ENCODE results near the gene CDK8. TPM values are rescaled to one million over a fixed set of nuclear protein-coding genes. Genes with fewer than 3 reads are reported as not detected.

Gene CDK8
- total RNA-seq, 4 donors from 2014 or later = 6.7 to 17.9 (median 15.4) TPM

DNA sequence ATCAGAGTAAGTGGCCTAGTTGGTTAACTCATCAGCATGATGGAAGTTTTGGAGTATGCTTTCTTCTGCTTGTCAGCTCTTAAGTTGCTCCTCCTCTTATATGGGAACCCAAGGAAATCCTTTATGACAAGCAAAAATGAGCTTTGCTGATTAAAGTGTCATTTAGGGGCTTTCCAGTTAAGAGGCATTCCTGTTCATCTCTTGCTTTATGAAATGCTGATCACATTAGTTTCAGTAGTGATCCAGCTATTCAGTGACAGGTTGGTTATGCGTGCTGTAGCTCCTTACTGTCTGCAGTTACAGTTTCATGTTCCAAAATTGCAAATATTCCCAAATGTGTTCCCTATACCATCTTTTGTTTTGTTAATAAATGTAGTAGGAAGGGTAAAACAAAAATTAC is 146.6 kb downstream of the CDK8 start:
- Histone ChIP-seq H3K4me1 (no peaks in the 10 kb centered on the region), H3K27me3 (no peaks in the 10 kb centered on the region), H3K27ac (no peak overlapping the region), H3K9me3 (no peaks in the 10 kb centered on the region), H3K36me3 (no peaks in the 10 kb centered on the region), H3K4me3 (no peak overlapping the region)
- intact Hi-C loops (cut with DNase I; ENCODE audit: low total_unique reads) = no loop called here
- TF ChIP-seq, protein P1, sequence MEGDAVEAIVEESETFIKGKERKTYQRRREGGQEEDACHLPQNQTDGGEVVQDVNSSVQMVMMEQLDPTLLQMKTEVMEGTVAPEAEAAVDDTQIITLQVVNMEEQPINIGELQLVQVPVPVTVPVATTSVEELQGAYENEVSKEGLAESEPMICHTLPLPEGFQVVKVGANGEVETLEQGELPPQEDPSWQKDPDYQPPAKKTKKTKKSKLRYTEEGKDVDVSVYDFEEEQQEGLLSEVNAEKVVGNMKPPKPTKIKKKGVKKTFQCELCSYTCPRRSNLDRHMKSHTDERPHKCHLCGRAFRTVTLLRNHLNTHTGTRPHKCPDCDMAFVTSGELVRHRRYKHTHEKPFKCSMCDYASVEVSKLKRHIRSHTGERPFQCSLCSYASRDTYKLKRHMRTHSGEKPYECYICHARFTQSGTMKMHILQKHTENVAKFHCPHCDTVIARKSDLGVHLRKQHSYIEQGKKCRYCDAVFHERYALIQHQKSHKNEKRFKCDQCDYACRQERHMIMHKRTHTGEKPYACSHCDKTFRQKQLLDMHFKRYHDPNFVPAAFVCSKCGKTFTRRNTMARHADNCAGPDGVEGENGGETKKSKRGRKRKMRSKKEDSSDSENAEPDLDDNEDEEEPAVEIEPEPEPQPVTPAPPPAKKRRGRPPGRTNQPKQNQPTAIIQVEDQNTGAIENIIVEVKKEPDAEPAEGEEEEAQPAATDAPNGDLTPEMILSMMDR (IDR thresholded peaks at IDR 0.05) = no peak
- TF ChIP-seq POLR2A (IDR thresholded peaks at IDR 0.05) = no peak
- no peak for DNase-seq

DNA sequence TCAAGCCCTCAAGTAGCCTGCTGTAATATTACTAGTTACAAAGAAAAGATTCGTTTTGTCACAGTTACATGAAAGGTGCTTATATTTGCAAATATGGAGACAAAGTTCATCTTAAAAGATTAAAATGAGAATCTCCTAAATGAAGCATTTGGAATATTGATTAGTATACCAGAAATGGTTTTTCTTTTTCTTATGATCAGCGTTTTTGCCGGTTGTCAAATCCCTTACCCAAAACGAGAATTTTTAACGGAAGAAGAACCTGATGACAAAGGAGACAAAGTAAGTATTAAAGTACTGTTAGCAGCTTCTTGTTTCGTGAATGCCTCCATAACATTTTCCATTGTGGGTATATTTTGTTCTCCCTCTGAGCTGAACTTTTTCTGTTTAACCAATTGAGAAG is 147.1 kb downstream of the CDK8 start:
- no peaks in the 10 kb centered on the region for H3K4me1 ChIP-seq
- intact Hi-C loops (cut with DNase I; ENCODE audit: low total_unique reads) = no loop called here
- no peak overlapping the region for H3K4me3 ChIP-seq
- DNase-seq = no peak
- H3K27ac ChIP-seq = no peak overlapping the region
- H3K36me3 ChIP-seq = no peaks in the 10 kb centered on the region
- no peaks in the 10 kb centered on the region for H3K9me3 ChIP-seq
- TF ChIP-seq POLR2A (IDR thresholded peaks at IDR 0.05) = no peak
- TF ChIP-seq, protein P1 (IDR thresholded peaks at IDR 0.05) = no peak
- H3K27me3 ChIP-seq = no peaks in the 10 kb centered on the region

DNA sequence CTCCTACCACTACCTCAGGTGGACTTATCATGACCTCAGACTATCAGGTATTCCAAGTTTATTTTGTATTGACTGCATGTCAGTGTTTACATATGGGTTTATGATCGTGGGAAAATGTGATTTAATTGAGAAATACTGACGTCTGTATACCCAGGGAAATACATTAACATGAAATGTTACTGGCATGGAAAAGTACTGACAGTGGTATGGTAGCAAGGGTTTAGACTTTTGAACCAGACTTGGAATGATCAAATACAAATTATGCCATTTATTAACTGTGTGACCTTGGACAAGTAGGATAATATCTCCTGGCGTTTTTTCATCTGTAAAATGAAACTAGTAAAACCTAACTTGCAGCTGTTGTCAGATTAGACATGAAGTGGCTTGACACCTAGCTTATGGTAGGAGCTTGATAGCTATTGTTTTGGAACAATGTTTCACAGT is 147.7 kb downstream of the CDK8 start:
- no peak for DNase-seq
- TF ChIP-seq, protein P1 (IDR thresholded peaks at IDR 0.05) = no peak
- no peak for TF ChIP-seq POLR2A (IDR thresholded peaks at IDR 0.05)
- Histone ChIP-seq H3K27ac (no peak overlapping the region), H3K4me3 (no peak overlapping the region), H3K27me3 (no peaks in the 10 kb centered on the region), H3K4me1 (no peaks in the 10 kb centered on the region), H3K9me3 (no peaks in the 10 kb centered on the region), H3K36me3 (no peaks in the 10 kb centered on the region)
- intact Hi-C loops (cut with DNase I; ENCODE audit: low total_unique reads) = no loop called here

DNA sequence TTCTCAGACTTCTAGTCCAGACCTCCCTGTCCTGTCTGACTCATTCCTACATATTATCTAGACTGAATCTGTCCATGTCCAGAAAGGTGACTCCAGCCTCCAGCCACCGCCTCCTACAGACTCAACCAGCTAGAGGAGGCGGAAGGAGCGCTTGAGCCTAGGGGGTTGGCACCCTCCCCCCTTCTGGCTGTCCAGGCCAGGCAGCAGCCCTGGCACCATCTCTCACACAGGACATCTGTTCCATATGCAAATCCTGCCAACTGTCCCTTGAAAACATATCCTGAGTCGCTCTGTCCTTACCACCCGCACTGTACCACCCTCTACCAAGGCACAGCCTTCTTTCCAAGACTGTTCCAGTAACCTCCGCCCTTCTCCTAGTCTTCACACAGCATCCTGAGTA is 152.9 kb downstream of the CDK8 start:
- intact Hi-C loops (cut with DNase I; ENCODE audit: low total_unique reads) = no loop called here
- no peak for TF ChIP-seq POLR2A (IDR thresholded peaks at IDR 0.05)
- TF ChIP-seq, protein P1 (IDR thresholded peaks at IDR 0.05) = no peak

DNA sequence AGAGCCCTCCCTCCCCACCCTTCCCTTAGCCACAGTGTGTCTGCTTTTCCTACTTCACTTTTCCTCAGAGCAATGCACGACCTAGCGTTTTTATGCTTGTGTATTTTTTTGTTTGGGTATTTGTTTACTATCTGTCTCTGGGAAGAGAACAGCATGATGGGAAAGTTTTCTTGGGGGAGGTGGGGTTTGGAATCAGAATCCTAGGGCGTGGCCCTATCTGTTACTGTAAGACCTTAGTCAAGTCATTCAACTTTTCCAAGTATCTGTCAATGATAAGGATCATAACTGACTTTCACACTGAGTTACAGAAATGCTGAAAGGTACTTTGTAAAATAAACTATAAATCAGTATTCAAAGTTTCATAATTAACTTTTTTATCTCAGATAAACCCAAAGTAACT is 157.3 kb downstream of the CDK8 start:
- H3K4me1 ChIP-seq = no peaks in the 10 kb centered on the region
- DNase-seq = no peak
- TF ChIP-seq POLR2A (IDR thresholded peaks at IDR 0.05) = no peak
- TF ChIP-seq, protein P1 (IDR thresholded peaks at IDR 0.05) = no peak
- no peaks in the 10 kb centered on the region for H3K9me3 ChIP-seq
- H3K27me3 ChIP-seq = no peaks in the 10 kb centered on the region
- no peak overlapping the region for H3K27ac ChIP-seq
- H3K36me3 ChIP-seq = no peaks in the 10 kb centered on the region
- no peak overlapping the region for H3K4me3 ChIP-seq
- intact Hi-C loops (cut with DNase I; ENCODE audit: low total_unique reads) = no loop called here

More for the DNA sequence above, 152.9 kb downstream of the CDK8 start:
- Histone ChIP-seq H3K4me3 (no peak overlapping the region), H3K27ac (no peak overlapping the region), H3K27me3 (no peaks in the 10 kb centered on the region), H3K36me3 (no peaks in the 10 kb centered on the region), H3K4me1 (no peaks in the 10 kb centered on the region), H3K9me3 (no peaks in the 10 kb centered on the region)
- no peak for DNase-seq
